Frontal cortex (tissue), 4 donors: ENCODE results near the gene BICRA. TPM values are rescaled to one million over a fixed set of nuclear protein-coding genes. Genes with fewer than 3 reads are reported as not detected.

Experiments used
- DNase-seq, 2 donors: peaks; one replicate each; pipeline ENCODE4 v3.0.0; 2012; ENCODE audit warnings: low spot score in 2 of 2
- FAIRE-seq: peaks from 2 replicates; lab custom pipeline; 2012; peaks lifted over from hg19 to GRCh38; lab: Jason Lieb, UNC
- total RNA-seq: library from RNA; depleted of rRNA; stranded (reverse); fragments of >200 nt; gene quantifications from one replicate; pipeline ENCODE4 v1.2.3, GENCODE V29; 2014
- donor health status: control.
- donor health status: control.
- donor health status: control.

Gene BICRA
- total RNA-seq, 1 donor from 2014 or later = 4.1 TPM

GRCh38 chr19:47600246-47601179 is 8.4 kb upstream of the BICRA start:
- peak; percentile 100 for DNase-seq
- peak; percentile 69 for FAIRE-seq

- FAIRE-seq = no peak
- DNase-seq = no peak
These were observed 7.6 kb upstream of the BICRA start for GRCh38 chr19:47601180-47601904.

GRCh38 chr19:47603706-47604565 is 5.0 kb upstream of the BICRA start:
- no peak for FAIRE-seq
- DNase-seq = no peak

GRCh38 chr19:47607564-47608073 is 1.3 kb upstream of the BICRA start:
- FAIRE-seq (no peak), DNase-seq (no peak)

GRCh38 chr19:47608074-47608918 is 638 bp upstream of the BICRA start:
- no peak for FAIRE-seq
- peak; percentile 99 for DNase-seq

- FAIRE-seq = no peak
These were observed 1.3 kb downstream of the BICRA start for GRCh38 chr19:47609906-47610894.

GRCh38 chr19:47610902-47611301 is 2.0 kb downstream of the BICRA start:
- FAIRE-seq (no peak), DNase-seq (no peak)

More at GRCh38 chr19:47609906-47610894, 1.3 kb downstream of the BICRA start:
- peak; percentile 38 to 46 for DNase-seq

GRCh38 chr19:47613165-47614020 is 4.5 kb downstream of the BICRA start:
- FAIRE-seq = no peak
- DNase-seq = peak in 1 of 2 donors; percentile 16

- DNase-seq (no peak), FAIRE-seq (no peak)
These were observed 5.0 kb downstream of the BICRA start for GRCh38 chr19:47614021-47614295.

- DNase-seq (no peak), FAIRE-seq (no peak)
These were observed 5.6 kb downstream of the BICRA start for GRCh38 chr19:47614559-47614958.

GRCh38 chr19:47615230-47615629 is 6.3 kb downstream of the BICRA start:
- DNase-seq (no peak), FAIRE-seq (no peak)

GRCh38 chr19:47615714-47616113 is 6.8 kb downstream of the BICRA start:
- DNase-seq (peak; percentile 61 to 68), FAIRE-seq (peak; percentile 15)

GRCh38 chr19:47618771-47619170 is 9.8 kb downstream of the BICRA start:
- no peak for FAIRE-seq

GRCh38 chr19:47619763-47620162 is 10.8 kb downstream of the BICRA start:
- DNase-seq = no peak
- no peak for FAIRE-seq

More at GRCh38 chr19:47618771-47619170, 9.8 kb downstream of the BICRA start:
- no peak for DNase-seq

GRCh38 chr19:47623151-47623920 is 14.4 kb downstream of the BICRA start:
- DNase-seq (no peak), FAIRE-seq (no peak)

- DNase-seq = no peak
- no peak for FAIRE-seq
These were observed 15.0 kb downstream of the BICRA start for GRCh38 chr19:47623921-47624391.
